AG10803 (cell line): ENCODE results near the gene ADRB2.

ENCODE experiments used
- DNase-seq: peaks from one replicate; pipeline ENCODE4 v3.0.0; 2010; ENCODE audit warnings: low read depth
- H3K4me3 ChIP-seq: 2 replicates; pipeline ENCODE4 v1.5.1; 2011; ENCODE audit warnings: mild to moderate bottlenecking, low read length, control low read depth
- TF ChIP-seq, protein P1 (sequence below): conservative IDR thresholded peaks from 2 replicates; pipeline ENCODE4 v1.5.1; 2011; ENCODE audit warnings: mild to moderate bottlenecking, low read length, control low read depth, inconsistent platforms

ADRB2 gene

DNA sequence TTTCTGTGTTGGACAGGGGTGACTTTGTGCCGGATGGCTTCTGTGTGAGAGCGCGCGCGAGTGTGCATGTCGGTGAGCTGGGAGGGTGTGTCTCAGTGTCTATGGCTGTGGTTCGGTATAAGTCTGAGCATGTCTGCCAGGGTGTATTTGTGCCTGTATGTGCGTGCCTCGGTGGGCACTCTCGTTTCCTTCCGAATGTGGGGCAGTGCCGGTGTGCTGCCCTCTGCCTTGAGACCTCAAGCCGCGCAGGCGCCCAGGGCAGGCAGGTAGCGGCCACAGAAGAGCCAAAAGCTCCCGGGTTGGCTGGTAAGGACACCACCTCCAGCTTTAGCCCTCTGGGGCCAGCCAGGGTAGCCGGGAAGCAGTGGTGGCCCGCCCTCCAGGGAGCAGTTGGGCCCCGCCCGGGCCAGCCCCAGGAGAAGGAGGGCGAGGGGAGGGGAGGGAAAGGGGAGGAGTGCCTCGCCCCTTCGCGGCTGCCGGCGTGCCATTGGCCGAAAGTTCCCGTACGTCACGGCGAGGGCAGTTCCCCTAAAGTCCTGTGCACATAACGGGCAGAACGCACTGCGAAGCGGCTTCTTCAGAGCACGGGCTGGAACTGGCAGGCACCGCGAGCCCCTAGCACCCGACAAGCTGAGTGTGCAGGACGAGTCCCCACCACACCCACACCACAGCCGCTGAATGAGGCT lies at the start of gene ADRB2:
Gene ADRB2 (plus strand): TSS at position 559 of the 686 bp plus-strand sequence. CDS start 221 bp downstream, outside the sequence.
- TF ChIP-seq, protein P1, sequence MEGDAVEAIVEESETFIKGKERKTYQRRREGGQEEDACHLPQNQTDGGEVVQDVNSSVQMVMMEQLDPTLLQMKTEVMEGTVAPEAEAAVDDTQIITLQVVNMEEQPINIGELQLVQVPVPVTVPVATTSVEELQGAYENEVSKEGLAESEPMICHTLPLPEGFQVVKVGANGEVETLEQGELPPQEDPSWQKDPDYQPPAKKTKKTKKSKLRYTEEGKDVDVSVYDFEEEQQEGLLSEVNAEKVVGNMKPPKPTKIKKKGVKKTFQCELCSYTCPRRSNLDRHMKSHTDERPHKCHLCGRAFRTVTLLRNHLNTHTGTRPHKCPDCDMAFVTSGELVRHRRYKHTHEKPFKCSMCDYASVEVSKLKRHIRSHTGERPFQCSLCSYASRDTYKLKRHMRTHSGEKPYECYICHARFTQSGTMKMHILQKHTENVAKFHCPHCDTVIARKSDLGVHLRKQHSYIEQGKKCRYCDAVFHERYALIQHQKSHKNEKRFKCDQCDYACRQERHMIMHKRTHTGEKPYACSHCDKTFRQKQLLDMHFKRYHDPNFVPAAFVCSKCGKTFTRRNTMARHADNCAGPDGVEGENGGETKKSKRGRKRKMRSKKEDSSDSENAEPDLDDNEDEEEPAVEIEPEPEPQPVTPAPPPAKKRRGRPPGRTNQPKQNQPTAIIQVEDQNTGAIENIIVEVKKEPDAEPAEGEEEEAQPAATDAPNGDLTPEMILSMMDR: no peak
- peak; percentile 86 for DNase-seq
- H3K4me3 ChIP-seq: peak within 1 kb of the TSS; percentile 83

DNA sequence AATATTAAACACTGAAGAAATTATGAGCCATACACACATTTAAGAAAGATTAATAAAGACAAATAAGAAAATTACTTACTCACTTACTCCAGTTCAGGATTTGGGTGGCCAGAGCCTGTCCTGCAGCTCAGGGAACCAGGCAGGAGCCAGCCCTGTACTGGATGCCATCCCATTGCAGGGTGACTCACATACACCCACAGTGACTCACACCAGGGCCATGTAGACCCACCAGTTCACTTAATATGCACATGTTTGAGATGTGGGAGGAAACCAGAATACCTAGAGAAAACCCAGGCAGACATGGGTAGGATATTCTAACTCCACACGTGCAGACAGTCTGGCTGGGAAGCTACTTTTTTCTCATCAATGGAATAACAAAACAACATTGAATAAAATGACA lies 49.6 kb upstream of the ADRB2 start:
- TF ChIP-seq, protein P1: no peak
- H3K4me3 ChIP-seq: no peak overlapping the region
- DNase-seq: peak; percentile 80

DNA sequence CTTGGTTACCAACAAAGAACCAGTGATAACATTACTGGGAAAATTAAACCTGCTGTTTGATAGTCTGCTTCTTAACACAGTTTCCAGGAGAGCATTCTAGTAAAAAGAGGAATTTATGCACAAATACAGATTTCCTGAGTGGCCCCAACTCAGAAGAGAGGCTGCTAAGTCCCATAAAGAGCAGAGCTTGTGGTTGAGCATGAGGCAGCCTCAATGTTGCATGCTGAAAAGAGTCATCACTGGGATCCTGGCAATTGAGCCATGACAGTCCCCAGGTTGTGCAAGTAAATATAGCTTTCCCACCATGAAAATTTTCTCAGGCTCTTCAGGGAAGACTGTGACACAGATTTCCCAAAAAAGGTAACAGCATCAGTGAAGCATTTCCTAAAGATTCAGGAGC lies 47.5 kb upstream of the ADRB2 start:
- TF ChIP-seq, protein P1: no peak
- no peak overlapping the region for H3K4me3 ChIP-seq
- DNase-seq: no peak

DNA sequence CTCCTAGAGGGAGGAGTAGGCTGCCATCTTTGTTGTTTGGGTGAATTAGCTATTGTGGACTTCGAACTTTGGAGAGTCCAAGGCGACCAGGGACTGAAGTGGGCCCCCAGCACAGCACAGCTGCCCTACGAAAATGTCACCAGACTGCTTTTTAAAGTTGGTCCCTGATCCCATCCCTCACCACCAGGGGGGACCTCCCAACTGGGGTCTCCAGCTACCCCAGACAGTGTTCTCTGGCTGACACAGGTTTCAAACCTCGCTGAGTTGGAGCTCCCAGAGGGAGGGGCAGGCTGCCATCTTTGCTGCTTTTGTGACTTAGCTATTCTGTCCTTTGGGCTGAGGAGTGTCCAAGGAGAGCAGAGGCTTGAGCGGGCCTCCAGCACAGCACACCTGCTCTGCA lies 45.7 kb upstream of the ADRB2 start:
- TF ChIP-seq, protein P1: no peak
- H3K4me3 ChIP-seq: no peak overlapping the region

DNA sequence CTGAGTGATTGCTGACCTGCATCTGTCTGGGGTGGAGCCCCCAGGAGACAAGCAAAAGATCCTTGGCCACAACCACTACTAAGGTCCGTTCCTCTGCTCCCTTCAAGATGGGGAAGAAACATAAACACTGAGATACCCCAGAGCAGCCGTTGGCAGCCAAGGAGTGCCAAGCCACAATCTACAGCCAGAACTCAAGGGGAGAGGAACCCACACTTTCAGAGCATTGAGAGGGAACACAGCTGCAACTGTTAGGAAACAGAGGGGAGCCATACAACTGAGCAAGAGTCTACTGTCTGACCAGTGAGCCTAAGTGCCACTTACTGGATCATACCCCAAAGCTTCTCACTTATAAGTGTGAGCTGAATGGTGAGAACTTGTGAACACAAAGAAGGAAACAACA lies 44.6 kb upstream of the ADRB2 start:
- H3K4me3 ChIP-seq: no peak overlapping the region
- no peak for DNase-seq
- TF ChIP-seq, protein P1: no peak

More for the DNA sequence above, 45.7 kb upstream of the ADRB2 start:
- DNase-seq: no peak

DNA sequence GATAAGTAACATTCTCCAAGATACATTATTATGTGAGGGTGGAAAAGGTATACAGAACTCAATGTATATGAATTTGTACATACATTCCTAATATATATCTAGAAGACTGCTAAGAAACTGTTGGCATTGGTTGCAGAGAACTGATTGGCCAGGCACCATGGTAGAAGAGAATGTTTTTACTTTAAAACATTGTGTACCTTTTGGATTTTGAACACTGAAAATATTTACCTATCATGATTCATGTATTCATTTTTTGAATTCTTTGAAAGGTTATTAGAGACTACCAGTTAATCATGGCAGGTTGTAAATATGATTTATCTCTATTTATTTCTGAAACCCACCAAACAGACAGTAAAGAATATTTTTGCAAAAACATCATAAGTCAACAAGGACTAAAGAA lies 41.2 kb upstream of the ADRB2 start:
- no peak for DNase-seq
- H3K4me3 ChIP-seq: no peak overlapping the region
- TF ChIP-seq, protein P1: no peak

DNA sequence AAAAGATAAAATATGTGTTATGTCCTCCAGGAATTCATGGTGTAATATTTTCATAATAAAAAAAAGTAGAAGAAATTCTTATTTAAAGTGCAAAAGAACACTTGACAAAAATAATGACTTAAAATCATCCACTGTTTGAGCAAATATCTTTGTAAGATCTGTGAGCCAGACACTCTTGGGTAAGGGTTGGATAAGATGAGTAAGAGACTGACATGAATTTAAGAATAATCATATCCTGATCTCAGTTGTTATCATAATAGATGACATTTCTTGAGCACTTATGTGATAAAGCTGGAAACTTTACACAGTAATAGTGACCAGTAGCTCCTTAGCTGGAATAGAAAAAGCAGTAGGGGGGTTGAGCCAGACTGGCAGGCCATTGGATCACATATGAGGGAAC lies 40.0 kb upstream of the ADRB2 start:
- TF ChIP-seq, protein P1: no peak
- no peak for DNase-seq

More for the DNA sequence above, 40.0 kb upstream of the ADRB2 start:
- H3K4me3 ChIP-seq: no peak overlapping the region
